OCI-M2 (cell line): Measurements from ENCODE around the gene SETDB1.

Source experiments
- DNase-seq: peaks from one replicate; lab custom pipeline; 2025; ENCODE audit not compliant: unreplicated experiment; lab: John Stamatoyannopoulos, UW

Gene SETDB1

DNA sequence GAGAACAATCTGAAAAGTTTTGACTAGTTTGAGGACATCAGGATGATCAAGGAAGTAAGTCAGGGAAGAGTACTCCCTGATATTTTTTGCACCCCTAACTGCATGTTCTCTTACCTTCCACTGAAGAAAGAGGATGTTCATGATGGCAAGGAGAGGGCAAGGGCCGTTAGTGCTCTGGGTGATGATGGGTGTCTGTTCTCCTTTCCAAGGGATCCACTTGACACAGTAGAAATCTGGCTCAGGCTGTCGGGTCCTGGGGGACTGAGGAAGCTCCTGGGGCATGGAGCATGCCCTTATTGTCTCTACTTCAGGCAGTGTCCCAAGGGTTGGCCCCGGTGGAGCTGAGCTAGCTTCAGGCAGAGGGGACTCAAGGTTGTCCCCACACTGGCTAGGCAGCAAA is 75.9 kb downstream of the SETDB1 start:
- DNase-seq = no peak

DNA sequence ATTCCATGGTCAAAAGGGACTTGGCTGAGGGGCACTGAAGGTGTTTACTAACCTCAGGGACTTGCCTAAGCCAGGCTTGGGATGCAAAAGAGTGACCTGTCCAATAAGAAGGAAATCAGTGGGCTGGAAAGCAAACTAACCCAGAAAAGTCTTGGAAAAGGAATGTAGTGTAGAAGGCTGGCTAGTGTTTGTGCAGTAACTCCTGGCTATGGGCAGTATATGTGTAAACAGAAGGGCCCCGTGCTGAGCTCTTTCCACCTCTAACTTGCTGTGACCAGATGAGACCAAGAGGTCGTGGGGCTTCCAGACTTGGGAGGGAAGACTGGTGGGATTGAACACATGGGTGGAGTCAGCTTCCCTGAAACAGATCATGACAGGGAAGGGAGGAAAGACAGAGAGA is 76.4 kb downstream of the SETDB1 start:
- no peak for DNase-seq

DNA sequence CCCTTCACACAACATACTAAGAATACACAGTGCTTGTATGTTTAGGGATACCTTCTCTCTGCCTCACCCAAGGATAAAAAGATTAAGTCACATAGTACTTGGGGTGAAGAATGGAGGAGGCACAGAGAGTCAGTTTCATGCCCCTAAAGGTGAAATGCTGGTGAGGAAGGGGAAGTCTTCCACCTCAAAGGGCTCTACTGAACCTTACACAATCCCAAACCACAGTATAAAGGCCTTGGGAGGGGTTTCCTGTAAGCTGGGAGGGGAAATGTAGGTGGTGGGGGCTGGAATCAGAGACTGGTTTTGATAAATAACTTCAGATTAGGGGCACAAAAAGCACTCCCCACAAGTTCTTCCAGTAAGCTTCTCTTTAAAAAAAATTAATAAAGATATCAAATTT is 77.0 kb downstream of the SETDB1 start:
- DNase-seq = no peak

DNA sequence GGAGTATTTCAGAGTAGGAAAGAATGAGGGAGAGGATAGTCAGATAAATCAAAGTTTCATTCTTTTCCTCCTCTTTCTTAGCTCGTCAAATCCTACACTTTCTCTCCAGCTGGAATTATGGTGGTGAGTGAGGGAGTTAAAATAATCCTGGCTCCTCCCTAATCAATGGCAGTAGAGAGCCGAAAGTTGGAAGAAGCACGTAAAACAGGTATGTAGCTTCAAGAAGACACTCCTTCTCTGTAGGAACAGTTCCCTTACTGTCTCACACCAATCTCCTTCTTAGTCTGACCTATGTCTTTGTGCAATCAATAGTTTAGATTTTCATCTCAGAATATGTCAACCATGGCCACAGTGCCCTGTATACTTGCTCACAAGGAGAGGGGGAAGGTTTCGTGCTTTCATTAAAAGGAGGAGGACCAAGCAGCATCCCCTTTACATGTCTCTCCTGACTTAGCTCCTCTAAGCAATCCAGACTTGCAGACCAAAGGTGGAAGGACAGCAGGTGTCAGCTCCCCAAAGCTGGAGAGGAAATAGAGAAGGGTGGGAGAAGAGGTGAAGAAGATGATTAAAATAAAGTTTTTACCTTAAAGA is 79.7 kb downstream of the SETDB1 start:
- DNase-seq = no peak

DNA sequence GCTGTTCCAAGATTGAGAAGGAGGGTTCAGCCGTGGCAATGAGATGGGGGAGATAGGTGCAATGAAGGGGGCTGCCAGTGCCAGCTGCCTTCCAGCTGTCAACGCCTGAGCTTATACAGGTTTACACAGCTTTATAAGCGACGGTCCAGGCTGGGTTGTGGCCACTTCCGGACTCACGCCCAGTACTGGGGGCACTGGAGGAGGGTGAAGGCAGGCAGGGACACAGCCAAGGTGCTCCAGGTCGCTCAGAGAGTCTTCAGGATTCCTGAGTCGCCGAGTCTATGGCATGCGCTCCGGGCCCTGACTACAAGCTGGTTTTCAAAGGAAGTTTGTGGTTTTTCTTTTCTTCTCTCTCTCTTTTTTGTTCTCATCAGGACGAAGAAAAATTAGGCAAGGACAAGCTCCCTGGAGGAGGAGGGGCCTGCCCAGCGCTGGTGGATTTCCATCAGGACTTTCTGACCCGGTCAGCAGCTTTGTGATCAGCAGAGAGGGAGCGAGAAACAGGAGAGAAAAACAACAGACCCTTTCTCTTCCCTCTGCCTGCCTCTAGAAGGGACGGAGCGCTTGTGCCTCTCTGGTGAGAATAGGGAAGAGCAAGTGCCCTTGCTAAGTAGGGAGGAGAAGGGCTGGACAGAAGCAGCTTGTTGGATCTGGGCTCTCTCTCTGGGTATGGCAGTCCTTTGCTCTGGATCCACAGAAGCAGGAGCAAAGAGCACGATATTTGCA is 80.3 kb downstream of the SETDB1 start, which contains the start of gene MINDY1:
MINDY1 (minus strand) TSS at position 576 of the 726 bp plus-strand sequence. CDS start 4,285 bp downstream, outside the sequence.
- no peak for DNase-seq

DNA sequence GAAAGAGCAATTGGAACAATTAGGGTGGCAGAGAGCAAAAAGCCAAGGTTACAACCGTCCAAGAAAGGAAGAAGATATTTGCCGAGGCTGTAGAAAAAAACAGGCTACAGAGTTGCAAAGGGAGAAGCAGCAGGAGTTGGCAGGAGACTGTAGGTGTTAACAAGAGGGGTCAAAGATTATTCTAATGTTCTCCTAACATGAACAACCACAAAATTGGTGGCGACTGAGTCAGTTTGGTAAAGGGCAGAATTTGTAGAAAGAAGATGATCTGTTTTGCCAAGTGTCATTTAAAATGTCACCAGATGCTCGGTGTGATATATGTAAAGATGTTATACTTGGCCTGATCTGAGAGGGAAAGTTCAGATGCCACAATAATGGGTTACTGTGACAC is 81.7 kb downstream of the SETDB1 start:
- no peak for DNase-seq

DNA sequence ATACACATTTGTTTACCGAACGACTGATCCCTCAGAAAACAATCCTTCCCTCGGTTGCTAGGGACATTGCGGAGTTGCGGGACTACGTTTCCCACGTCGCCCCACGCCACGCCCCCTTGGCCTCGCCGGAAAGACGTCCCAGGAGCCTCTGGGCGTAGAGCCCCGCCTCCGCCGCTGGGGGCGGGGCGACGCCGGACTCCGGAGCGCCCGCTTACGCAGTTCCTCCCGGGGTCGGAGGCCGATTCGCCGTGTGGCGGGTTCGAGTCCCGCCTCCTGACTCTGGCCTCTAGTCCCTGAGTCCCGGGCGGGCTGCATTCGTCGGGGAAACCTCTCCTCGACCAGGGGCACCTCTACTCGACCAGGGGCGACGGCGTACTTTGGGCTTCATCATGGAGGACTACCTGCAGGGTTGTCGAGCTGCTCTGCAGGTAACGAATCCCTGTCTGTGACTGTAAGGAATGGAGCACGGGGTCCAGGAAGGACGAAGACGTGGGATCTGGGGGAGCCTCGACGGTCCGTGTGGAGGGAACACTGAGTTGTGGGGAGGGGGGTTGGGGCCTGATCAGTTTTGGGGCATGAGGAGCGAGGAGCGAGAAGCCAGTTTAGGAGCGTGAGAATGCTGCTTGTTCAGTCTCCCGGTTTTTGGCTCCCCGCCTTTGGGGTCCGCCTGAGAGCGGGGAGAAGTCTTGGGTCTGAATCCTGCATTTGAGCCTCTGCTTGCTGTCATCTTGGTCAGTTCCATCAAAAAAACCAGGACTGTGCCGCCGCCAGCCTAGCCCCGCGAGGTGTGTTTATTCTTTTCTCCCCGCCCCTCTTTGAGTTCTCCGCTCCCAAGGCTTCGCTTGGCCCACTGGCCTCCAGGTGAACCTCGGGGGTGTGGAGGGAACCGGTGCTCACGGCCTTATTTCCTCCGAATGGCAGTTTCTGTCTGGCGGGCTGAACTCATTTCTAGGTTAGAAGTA is 82.4 kb downstream of the SETDB1 start, which contains the start of gene PRUNE1:
PRUNE1 (plus strand) TSS at position 206 of the 962 bp plus-strand sequence; CDS start at position 390, 184 bp downstream.
- peak; percentile 65 for DNase-seq

DNA sequence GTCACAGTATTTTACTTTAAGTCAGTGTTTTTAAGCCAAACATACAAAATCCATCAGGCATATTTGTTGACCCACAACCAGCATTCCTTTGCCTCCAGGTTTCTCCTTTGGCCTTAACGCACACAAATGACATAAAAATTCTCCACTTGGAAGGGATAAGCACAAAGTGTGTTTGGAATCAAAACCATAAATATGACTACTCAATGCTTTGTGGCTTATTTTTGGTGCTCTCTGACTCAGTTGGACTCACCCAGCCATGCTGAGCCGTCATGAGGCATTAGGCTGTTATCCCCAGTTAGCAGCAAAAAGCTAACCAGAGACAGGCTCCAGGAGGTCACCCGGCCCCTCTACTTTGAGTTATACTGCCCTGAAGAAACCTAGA is 83.0 kb downstream of the SETDB1 start:
- no peak for DNase-seq

DNA sequence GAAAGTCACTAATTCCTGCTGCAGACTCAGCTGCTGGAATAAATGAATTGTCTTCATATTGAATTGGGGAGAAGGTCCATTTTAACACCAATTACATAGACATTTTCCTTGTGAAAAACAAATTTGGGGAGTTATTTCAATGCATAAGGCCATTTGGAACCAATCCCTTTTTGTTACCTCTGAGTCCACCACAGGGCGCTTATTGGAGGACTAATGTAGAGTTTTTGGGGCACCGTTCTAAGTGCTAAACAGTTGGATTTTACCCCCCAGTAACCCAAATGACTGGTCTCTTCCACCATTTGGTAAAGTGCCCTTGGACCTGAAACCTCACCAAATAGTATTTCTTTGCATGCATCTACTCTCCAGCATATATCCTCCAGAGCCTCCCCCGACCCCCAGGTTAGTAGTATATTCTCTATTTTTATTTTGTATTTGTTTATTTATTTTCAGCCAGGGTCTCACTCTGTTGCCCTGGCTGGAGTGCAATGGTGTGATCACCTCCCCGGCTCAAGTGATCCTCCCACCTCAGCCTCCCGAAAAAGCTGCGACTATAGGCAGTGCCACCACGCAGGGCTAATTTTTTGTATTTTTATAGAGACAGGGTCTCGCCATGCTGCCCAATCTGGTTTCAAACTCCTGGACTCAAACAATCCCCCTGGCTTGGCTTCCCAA is 83.6 kb downstream of the SETDB1 start:
- no peak for DNase-seq

DNA sequence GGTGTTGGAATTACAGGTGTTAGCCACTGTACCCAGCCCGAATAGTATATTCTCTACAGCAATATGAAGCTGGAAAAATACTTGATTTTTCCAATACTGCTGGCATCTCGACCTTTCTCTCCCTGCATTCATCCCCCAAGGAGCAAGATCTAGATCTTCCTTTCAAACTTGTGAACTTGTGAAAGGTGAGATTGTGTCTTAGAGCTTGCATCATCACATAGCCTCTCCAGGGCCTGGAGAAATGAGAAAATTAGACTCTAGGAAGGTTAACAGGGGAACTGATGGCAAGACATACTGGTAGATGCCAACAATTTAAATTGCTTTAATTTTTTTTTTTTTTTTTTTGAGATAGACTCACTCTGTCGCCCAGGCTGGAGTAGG is 84.2 kb downstream of the SETDB1 start:
- no peak for DNase-seq

DNA sequence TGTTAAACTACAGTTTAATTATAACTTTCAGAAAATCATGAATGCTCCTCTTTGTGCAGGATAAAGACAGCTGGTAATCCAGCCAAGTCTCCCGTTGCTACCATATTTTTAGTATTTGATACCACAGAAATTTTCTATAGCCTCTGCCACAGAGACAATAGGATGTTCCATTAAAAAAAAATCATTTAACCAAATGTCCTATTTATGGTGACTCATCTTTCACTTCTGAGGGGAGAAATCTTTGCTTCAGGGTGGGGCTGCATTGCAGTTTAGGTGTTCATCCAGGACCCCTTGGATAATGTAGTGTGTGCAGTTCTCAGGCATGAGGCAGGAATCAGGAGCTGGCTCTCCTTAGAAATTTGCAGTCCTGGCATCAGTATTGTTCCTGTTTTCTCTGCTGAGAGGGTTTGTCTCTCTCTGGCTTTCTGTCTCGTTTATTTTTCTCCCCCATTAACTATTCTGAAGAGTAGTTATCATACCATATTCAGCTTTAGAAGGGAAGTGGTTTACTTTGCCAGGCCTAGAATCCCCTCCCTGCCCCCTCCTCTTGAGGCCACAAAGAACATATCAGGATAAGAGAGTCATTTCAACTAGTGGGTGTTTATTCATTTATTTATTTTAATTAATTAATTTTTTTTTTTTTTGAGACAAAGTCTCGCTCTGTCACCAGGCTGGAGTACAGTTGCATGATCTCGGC is 85.1 kb downstream of the SETDB1 start:
- DNase-seq = no peak

DNA sequence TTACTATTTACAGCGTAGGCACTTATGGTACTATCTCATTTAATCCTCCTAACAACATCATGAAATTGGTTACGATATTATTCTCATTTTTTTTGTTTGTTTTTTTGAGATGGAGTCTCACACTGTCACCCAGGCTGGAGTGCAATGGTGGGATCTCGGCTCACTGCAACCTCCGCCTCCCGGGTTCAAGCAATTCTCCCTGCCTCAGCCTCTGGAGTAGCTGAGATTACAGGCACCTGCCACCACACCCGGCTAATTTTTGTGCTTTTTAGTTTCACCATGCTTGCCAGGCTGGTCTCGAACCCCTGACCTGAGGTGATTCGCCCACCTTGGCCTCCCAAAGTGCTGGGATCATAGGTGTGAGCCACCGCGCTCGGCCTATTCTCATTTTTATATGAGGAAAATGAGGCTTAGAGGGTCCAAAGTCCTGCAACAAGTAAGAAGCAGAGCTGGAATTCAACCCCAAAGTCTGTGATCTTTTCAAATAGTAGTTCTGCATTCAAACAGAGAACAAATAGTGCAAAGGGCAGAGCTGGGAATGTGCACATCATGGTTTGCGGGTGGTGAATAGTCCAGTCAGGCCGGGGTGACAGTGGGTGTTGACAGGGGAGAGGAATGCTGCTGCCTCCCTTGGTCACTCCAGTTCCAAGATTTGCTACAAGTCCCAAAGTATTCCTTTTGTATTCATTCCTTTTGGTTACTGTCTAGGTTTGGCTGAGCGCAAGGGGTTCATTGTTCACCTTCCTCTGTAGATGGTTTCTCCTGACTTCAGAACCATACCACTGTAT is 86.7 kb downstream of the SETDB1 start:
- DNase-seq = no peak

DNA sequence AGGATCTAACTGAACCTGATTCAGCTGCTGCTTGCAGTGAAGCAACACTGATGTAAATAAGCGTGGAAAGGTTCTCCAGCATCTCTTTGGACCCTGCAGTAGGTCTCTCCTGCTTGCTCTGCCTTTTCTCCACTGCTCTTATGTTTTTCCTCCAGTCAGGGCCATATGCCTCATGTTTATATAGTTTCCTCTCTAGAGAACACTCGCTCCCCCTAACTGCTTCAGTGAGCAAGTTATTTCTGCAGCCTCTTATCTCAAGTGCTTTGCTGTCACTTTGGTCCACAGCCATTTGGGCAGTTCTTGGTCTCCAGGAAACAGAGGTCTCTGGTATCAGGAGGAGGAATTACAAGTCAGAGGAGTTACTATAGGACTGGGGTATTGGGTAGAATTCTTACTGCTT is 87.4 kb downstream of the SETDB1 start:
- DNase-seq = no peak
